IMR-90 (cell line): ENCODE measurements around the gene RALGAPB. TPM values are rescaled to one million over a fixed set of nuclear protein-coding genes. Genes with fewer than 3 reads are reported as not detected.

Experiments used
- ATAC-seq: fragments of 200-7000 bp; cut with Tn5 transposase; 2 replicates; pipeline ENCODE4 v1.9.1; 2020; ENCODE audit warnings: low read depth, mild to moderate bottlenecking, moderate library complexity
- BruUV-seq: library from RNA; stranded (reverse); fragments of 400-500 nt; replicated peaks from 2 replicates; lab custom pipeline; 2021; lab: Mats Ljungman, UMichigan
- CTCF ChIA-PET: fragments of 300-600 bp; formaldehyde crosslinking; extraction: SDS; loops from one replicate; lab custom pipeline; 2021; ENCODE audit warnings: antibody characterized with exemption; lab: Yijun Ruan, JAX
- POLR2A ChIA-PET: fragments of 300-600 bp; sonication (Branson Sonifier 250); formaldehyde crosslinking; loops from one replicate; lab custom pipeline; 2022; ENCODE audit warnings: antibody characterized with exemption; ENCODE audit not compliant: unreplicated experiment; lab: Charles Lee
- DNase-seq: peaks from one replicate; pipeline ENCODE4 v3.0.0; 2013
- H2AFZ ChIP-seq: replicated peaks from 2 replicates; pipeline ENCODE3; 2013; ENCODE audit warnings: low read length, mild to moderate bottlenecking; ENCODE audit not compliant: poor library complexity
- H2AK5ac ChIP-seq: 2 replicates; pipeline ENCODE4 v1.6.1; 2013; ENCODE audit warnings: low read depth, low read length, inconsistent platforms
- H2AK9ac ChIP-seq: replicated peaks from 2 replicates; pipeline ENCODE3; 2013; ENCODE audit warnings: mild to moderate bottlenecking, low read depth, low read length, moderate library complexity; ENCODE audit not compliant: poor library complexity
- H2BK120ac ChIP-seq: 2 replicates; pipeline ENCODE4 v1.6.1; 2013; ENCODE audit warnings: low read depth, low read length, inconsistent platforms
- H2BK15ac ChIP-seq: 3 replicates; pipeline ENCODE4 v1.6.1; 2013; ENCODE audit warnings: low read depth, low read length, inconsistent platforms
- H2BK20ac ChIP-seq: 2 replicates; pipeline ENCODE4 v1.6.1; 2013; ENCODE audit warnings: low read depth, mild to moderate bottlenecking, inconsistent platforms, low read length, moderate library complexity
- H2BK5ac ChIP-seq: 2 replicates; pipeline ENCODE4 v1.6.1; 2013; ENCODE audit warnings: mild to moderate bottlenecking, low read depth, low read length, inconsistent platforms; ENCODE audit not compliant: poor library complexity, severe bottlenecking
- H3K14ac ChIP-seq: replicated peaks from 2 replicates; pipeline ENCODE4 v1.6.1; 2013; ENCODE audit warnings: low read depth, low read length, inconsistent platforms
- H3K18ac ChIP-seq: 2 replicates; pipeline ENCODE4 v1.6.1; 2013; ENCODE audit warnings: low read depth, low read length, control low read depth
- H3K23ac ChIP-seq: 2 replicates; pipeline ENCODE4 v1.6.1; 2013; ENCODE audit warnings: low read depth, low read length, inconsistent platforms
- H3K27ac ChIP-seq: 2 replicates; pipeline ENCODE4 v1.5.1; 2013; ENCODE audit warnings: mild to moderate bottlenecking, control low read depth, low read length; ENCODE audit not compliant: insufficient read depth
- H3K27me3 ChIP-seq: 2 replicates; pipeline ENCODE4 v1.6.1; 2013; ENCODE audit warnings: low read length; ENCODE audit not compliant: control insufficient read depth, insufficient read depth
- H3K36me3 ChIP-seq: 2 replicates; pipeline ENCODE4 v1.6.1; 2013; ENCODE audit warnings: low read length, mixed read lengths; ENCODE audit not compliant: control insufficient read depth, insufficient read depth
- H3K4ac ChIP-seq: 2 replicates; pipeline ENCODE4 v1.6.1; 2013; ENCODE audit warnings: low read depth, low read length, inconsistent platforms
- H3K4me1 ChIP-seq: 2 replicates; pipeline ENCODE4 v1.6.1; 2013; ENCODE audit warnings: low read length, mixed read lengths; ENCODE audit not compliant: control insufficient read depth, insufficient read depth
- H3K4me2 ChIP-seq: 2 replicates; pipeline ENCODE4 v1.6.1; 2013; ENCODE audit warnings: low read depth, mild to moderate bottlenecking, control low read depth, low read length, moderate library complexity
- H3K4me3 ChIP-seq: 2 replicates; pipeline ENCODE4 v1.5.1; 2013; ENCODE audit warnings: low read depth, mild to moderate bottlenecking, control low read depth, low read length, moderate library complexity; ENCODE audit not compliant: insufficient read depth
- H3K56ac ChIP-seq: 2 replicates; pipeline ENCODE4 v1.6.1; 2013; ENCODE audit warnings: low read length, inconsistent platforms; ENCODE audit not compliant: insufficient read depth; ENCODE audit errors: extremely low read depth
- H3K79me1 ChIP-seq, 2 experiments: 2 replicates each; pipeline ENCODE4 v1.6.1; 2013; ENCODE audit warnings: low read length in 2 of 2, inconsistent platforms in 1 of 2, low read depth in 1 of 2
- H3K9ac ChIP-seq: 2 replicates; pipeline ENCODE4 v1.6.1; 2013; ENCODE audit warnings: low read depth, low read length, control low read depth
- H3K9me1 ChIP-seq: 2 replicates; pipeline ENCODE4 v1.6.1; 2013; ENCODE audit warnings: low read length, inconsistent platforms; ENCODE audit not compliant: insufficient read depth
- H3K9me3 ChIP-seq: 2 replicates; pipeline ENCODE4 v1.6.1; 2013; ENCODE audit warnings: low read length; ENCODE audit not compliant: control insufficient read depth, insufficient read depth
- H4K20me1 ChIP-seq: 2 replicates; pipeline ENCODE4 v1.6.1; 2013; ENCODE audit warnings: low read length, inconsistent platforms; ENCODE audit not compliant: insufficient read depth
- H4K5ac ChIP-seq: 2 replicates; pipeline ENCODE4 v1.6.1; 2013; ENCODE audit warnings: mild to moderate bottlenecking, low read depth, low read length, control low read depth
- H4K8ac ChIP-seq, 2 experiments: 2 replicates each; pipeline ENCODE4 v1.6.1; 2013; ENCODE audit warnings: low read depth in 2 of 2, low read length in 2 of 2, control low read depth in 1 of 2, inconsistent platforms in 1 of 2
- H4K91ac ChIP-seq: 2 replicates; pipeline ENCODE4 v1.6.1; 2013; ENCODE audit warnings: low read depth, low read length, inconsistent platforms; ENCODE audit not compliant: insufficient read depth
- CEBPB ChIP-seq: IDR thresholded peaks from 2 replicates; pipeline ENCODE4 v1.6.1; 2012; ENCODE audit warnings: low read depth, low read length, improper control_type of control experiment
- FOS ChIP-seq: fragments of 150-350 bp; IDR thresholded peaks from 2 replicates; pipeline ENCODE4 v1.6.1; 2016; ENCODE audit warnings: low read depth, low read length
- RFX5 ChIP-seq: IDR thresholded peaks from 2 replicates; pipeline ENCODE4 v1.8.0; 2012; ENCODE audit warnings: low read depth, mild to moderate bottlenecking, low read length, moderate library complexity
- SMC3 ChIP-seq: fragments of 150-350 bp; IDR thresholded peaks from 2 replicates; pipeline ENCODE4 v1.6.1; 2016; ENCODE audit warnings: low read depth, mild to moderate bottlenecking, antibody characterized with exemption, low read length, moderate library complexity
- USF2 ChIP-seq: fragments of 150-350 bp; IDR thresholded peaks from 2 replicates; pipeline ENCODE4 v1.6.1; 2017; ENCODE audit warnings: mild to moderate bottlenecking, antibody characterized with exemption, low read length, low read depth
- WGBS, 2 experiments: methylation state at CpG; one replicate each; pipeline versions ENCODE4 v1.1.5 to v1.1.7; 2013; ENCODE audit warnings: missing lambda C conversion rate in 2 of 2; ENCODE audit not compliant: insufficient read length in 1 of 2; ENCODE audit errors: extremely low coverage in 2 of 2; 5-methylcytosine and 5-hydroxymethylcytosine counted together
- dilution Hi-C: fragments of 300-500 bp; cut with HindIII; formaldehyde crosslinking; loops from one replicate; pipeline ENCODE4 v1.14.3; 2018; ENCODE audit warnings: low sequenced_read_pairs; ENCODE audit not compliant: unreplicated experiment
- in situ Hi-C: fragments of 300-500 bp; cut with MboI; formaldehyde crosslinking; loops from 3 replicates; pipeline ENCODE4 v1.14.3; 2019; ENCODE audit warnings: low sequenced_read_pairs, inconsistent platforms, mixed read lengths
- intact Hi-C: fragments of 100-400 bp; cut with micrococcal nuclease; formaldehyde crosslinking; loops from 2 replicates; pipeline ENCODE4 v1.10.0; 2022
- microRNA-seq, 2 experiments: library from miRNA; stranded (forward) in 1 of 2; unstranded in 1 of 2; fragments of 10-50 nt in 1 of 2; fragments of <30 nt in 1 of 2; gene quantifications in 1 of 2; microRNA quantifications in 1 of 2; one replicate each; pipeline versions ENCODE3 to v1.1.0; 2013 to 2020; ENCODE audit not compliant: insufficient read depth in 1 of 2, insufficient read length in 1 of 2, unreplicated experiment in 1 of 2
- polyA plus RNA-seq, 3 experiments: library from polyadenylated mRNA; depleted of rRNA; stranded (reverse); fragments of >200 nt; gene quantifications; 2 replicates each; pipeline ENCODE4 v1.2.3, GENCODE V29; 2012; ENCODE audit warnings: low replicate concordance in 1 of 3
- small RNA-seq, 5 experiments: library from RNA; depleted of rRNA; stranded (forward); fragments of <200 nt; gene quantifications; one replicate each; pipeline ENCODE3, GENCODE V24; 2012
- total RNA-seq: library from RNA; depleted of rRNA; stranded (reverse); fragments of >200 nt; gene quantifications from 2 replicates; pipeline ENCODE4 v1.2.3, GENCODE V29; 2012; rRNA removed

RALGAPB gene
- total and polyA plus RNA-seq, 2 of the 4 experiments (the other 2 are of a cell fraction) = 12.7 to 30.3 TPM

GRCh38 chr20:38626921-38627659, 154.4 kb downstream of the RALGAPB start:
- Histone ChIP-seq H2BK15ac (no peak overlapping the region), H2AK9ac (no peak overlapping the region), H3K4me1 (no peaks in the 10 kb centered on the region), H3K9me3 (no peaks in the 10 kb centered on the region), H3K79me1 (no peaks in the 10 kb centered on the region), H3K23ac (no peak overlapping the region), H3K56ac (no peak overlapping the region), H3K4me3 (no peak overlapping the region), H3K14ac (no peak overlapping the region), H2AFZ (no peak overlapping the region), H4K8ac (no peak overlapping the region), H2AK5ac (no peak overlapping the region), H3K36me3 (no peaks in the 10 kb centered on the region), H4K20me1 (no peaks in the 10 kb centered on the region), H2BK5ac (peak overlapping the region; percentile 88), H3K18ac (no peak overlapping the region), H2BK20ac (no peak overlapping the region), H2BK120ac (no peak overlapping the region), H3K4ac (no peak overlapping the region), H3K9me1 (no peaks in the 10 kb centered on the region), H3K27me3 (peaks cover 10% of the 10 kb centered on the region), H4K5ac (no peak overlapping the region), H4K91ac (no peak overlapping the region), H3K27ac (no peak overlapping the region), H3K4me2 (no peak overlapping the region), H3K9ac (no peak overlapping the region)
- TF ChIP-seq SMC3 (no peak), CEBPB (no peak), FOS (no peak), USF2 (no peak), RFX5 (no peak)
- 71% methylated on average over 2 of the region's 10 CpGs; no CpG with 5 or more reads in 1 of the 2 experiments for WGBS, 2 experiments
- in situ Hi-C loops = no loop called here
- DNase-seq (no peak), ATAC-seq (no peak)
- no TSS peak for BruUV-seq
- intact Hi-C loops = no loop called here
- dilution Hi-C loops = no loop called here
- CTCF ChIA-PET = no interaction called here
- POLR2A ChIA-PET = no interaction called here

Small RNA genes within 50 kb of the gene (microRNA-seq; reads per million reads assigned to microRNA genes)
- gene MIR548O2 (ENCODE audit: insufficient read depth in 1 of 2, insufficient read length in 1 of 2, unreplicated experiment in 1 of 2) = 0 reads per million in 2 experiments
- not detected for gene RF00056 (ENCODE audit: insufficient read depth, insufficient read length)
- not detected for gene SNORA60 (ENCODE audit: insufficient read depth, insufficient read length)
- gene SNORA71A (ENCODE audit: insufficient read depth, insufficient read length) = not detected
- 11.4 reads per million, percentile 20 among the genes with 10 or more reads in this experiment for gene SNORA71B (ENCODE audit: insufficient read depth, insufficient read length)
- gene SNORA71C (ENCODE audit: insufficient read depth, insufficient read length) = not detected
- 5.2 reads per million for gene SNORA71D (ENCODE audit: insufficient read depth, insufficient read length)
- gene SNORA71E (ENCODE audit: insufficient read depth, insufficient read length) = not detected

Small RNA genes within 50 kb of the gene (small RNA-seq; reads per million reads assigned to genes)
- 0 reads per million in 5 experiments for gene MIR548O2
- 0 to 0.11 (median 0) reads per million in 5 experiments for gene RF00056
- 0 to 59.6 (median 1.1) reads per million in 5 experiments for gene SNORA60
- 9.6 to 2,444 (median 36.1) reads per million in 5 experiments for gene SNORA71A
- gene SNORA71B = 99.9 to 3,049 (median 368) reads per million in 5 experiments
- gene SNORA71C = 0 to 15.9 (median 0) reads per million in 5 experiments
- 189 to 54,568 (median 407) reads per million in 5 experiments for gene SNORA71D
- gene SNORA71E = 0 reads per million in 5 experiments

Other genes with a start within 250 kb of the RALGAPB start
- 2.2 and 2.5 TPM in 2 replicates for gene KIAA1755, start 212.1 kb upstream of the RALGAPB start, total RNA-seq
- gene KIAA1755, start 212.1 kb upstream of the RALGAPB start, polyA plus RNA-seq (2012; rRNA removed) = 4.7 and 5.1 TPM in 2 replicates
- gene BPI, start 168.7 kb upstream of the RALGAPB start, total RNA-seq = not detected in 2 replicates
- gene BPI, start 168.7 kb upstream of the RALGAPB start, polyA plus RNA-seq (2012; rRNA removed) = 0.05 and 0.06 TPM in 2 replicates
- not detected in 2 replicates for gene LBP, start 126.4 kb upstream of the RALGAPB start, total RNA-seq
- not detected in 2 replicates for gene LBP, start 126.4 kb upstream of the RALGAPB start, polyA plus RNA-seq (2012; rRNA removed)
- 5.4 and 6.4 TPM in 2 replicates for gene SNHG17, start 37.5 kb upstream of the RALGAPB start, total RNA-seq
- 38.2 and 40.4 TPM in 2 replicates for gene SNHG17, start 37.5 kb upstream of the RALGAPB start, polyA plus RNA-seq (2012; rRNA removed)
- gene ADIG, start 108.4 kb downstream of the RALGAPB start, total RNA-seq = not detected in 2 replicates
- gene ADIG, start 108.4 kb downstream of the RALGAPB start, polyA plus RNA-seq (2012; rRNA removed) = not detected in 2 replicates
- not detected in 2 replicates for gene ARHGAP40, start 129.0 kb downstream of the RALGAPB start, total RNA-seq
- gene ARHGAP40, start 129.0 kb downstream of the RALGAPB start, polyA plus RNA-seq (2012; rRNA removed) = not detected in 2 replicates